Measurements from ENCODE around the gene FCRLA.

FCRLA gene

DNA sequence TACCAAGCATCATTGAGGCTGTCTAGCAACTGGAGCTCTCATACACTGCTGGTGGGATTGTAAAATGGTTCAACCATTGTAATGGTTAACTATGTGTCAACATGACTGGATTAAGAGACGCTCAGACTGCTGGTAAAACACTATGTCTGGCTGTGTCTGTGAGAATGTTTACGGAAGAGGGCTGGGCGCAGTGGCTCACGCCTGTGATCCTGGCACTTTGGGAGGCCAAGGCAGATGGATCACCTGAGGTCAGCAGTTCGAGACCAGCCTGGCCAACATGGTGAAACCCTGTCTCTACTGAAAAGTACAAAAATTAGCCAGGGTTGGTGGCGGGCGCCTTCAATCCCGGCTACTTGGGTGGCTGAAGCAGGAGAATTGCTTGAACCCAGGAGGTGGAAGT, 4.8 kb upstream of the FCRLA start:
- TF ChIP-seq, protein P1, sequence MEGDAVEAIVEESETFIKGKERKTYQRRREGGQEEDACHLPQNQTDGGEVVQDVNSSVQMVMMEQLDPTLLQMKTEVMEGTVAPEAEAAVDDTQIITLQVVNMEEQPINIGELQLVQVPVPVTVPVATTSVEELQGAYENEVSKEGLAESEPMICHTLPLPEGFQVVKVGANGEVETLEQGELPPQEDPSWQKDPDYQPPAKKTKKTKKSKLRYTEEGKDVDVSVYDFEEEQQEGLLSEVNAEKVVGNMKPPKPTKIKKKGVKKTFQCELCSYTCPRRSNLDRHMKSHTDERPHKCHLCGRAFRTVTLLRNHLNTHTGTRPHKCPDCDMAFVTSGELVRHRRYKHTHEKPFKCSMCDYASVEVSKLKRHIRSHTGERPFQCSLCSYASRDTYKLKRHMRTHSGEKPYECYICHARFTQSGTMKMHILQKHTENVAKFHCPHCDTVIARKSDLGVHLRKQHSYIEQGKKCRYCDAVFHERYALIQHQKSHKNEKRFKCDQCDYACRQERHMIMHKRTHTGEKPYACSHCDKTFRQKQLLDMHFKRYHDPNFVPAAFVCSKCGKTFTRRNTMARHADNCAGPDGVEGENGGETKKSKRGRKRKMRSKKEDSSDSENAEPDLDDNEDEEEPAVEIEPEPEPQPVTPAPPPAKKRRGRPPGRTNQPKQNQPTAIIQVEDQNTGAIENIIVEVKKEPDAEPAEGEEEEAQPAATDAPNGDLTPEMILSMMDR (IDR thresholded peaks at IDR 0.05; ENCODE audit: control insufficient read depth, insufficient read depth, low read depth, low read length, missing control alignments) = no peak
- no peak for DNase-seq (ENCODE audit: low read depth)
- no peak overlapping the region for H3K4me3 ChIP-seq (ENCODE audit: control insufficient read depth, low read depth, low read length)

DNA sequence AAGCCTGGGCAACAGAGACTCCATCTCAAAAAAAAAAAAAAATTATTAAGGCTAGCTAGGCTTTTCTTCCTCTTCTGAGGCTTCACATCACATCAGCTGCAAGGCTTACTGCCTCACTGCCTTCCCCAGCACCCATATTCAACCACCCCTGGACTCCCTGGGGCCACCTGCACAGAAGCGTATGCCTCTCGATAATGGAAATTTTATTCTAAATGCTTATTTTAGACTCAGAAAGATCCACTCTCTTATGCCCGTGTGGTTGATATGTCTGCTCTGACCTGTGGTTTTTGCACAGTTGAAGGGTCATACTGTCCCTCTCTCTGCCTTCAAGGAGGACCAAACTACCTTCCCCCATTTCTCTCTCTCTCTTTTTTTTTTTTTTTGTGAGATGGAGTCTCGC, 1.5 kb upstream of the FCRLA start:
- H3K4me3 ChIP-seq (ENCODE audit: control insufficient read depth, low read depth, low read length) = no peak overlapping the region
- no peak for DNase-seq (ENCODE audit: low read depth)
- TF ChIP-seq, protein P1 (IDR thresholded peaks at IDR 0.05; ENCODE audit: control insufficient read depth, insufficient read depth, low read depth, low read length, missing control alignments) = no peak

DNA sequence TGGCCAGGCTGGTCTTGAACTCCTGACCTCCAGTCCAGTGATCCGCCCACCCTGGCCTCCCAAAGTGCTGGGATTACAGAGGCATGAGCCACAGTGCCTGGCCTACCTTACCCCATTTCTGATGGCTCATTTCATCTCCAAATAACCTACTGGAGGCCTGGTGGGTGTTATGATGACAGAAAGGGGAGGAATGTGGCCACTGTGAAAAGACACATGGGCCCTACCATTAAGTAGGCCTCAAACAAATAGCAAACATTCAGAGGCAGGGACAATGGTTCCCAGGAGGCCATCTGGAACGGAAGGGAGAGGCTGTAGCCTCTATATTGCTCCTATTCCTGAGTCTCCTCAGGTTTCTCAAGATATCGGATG, 932 bp upstream of the FCRLA start:
- TF ChIP-seq, protein P1 (IDR thresholded peaks at IDR 0.05; ENCODE audit: control insufficient read depth, insufficient read depth, low read depth, low read length, missing control alignments) = no peak
- peak; percentile 37 for DNase-seq (ENCODE audit: low read depth)
- no peak overlapping the region for H3K4me3 ChIP-seq (ENCODE audit: control insufficient read depth, low read depth, low read length)

GRCh38 chr1:161707503-161707902, 474 bp downstream of the FCRLA start:
- no peak overlapping the region for H3K4me3 ChIP-seq (ENCODE audit: control insufficient read depth, low read depth, low read length)
- DNase-seq (ENCODE audit: low read depth) = no peak
- TF ChIP-seq, protein P1 (IDR thresholded peaks at IDR 0.05; ENCODE audit: control insufficient read depth, insufficient read depth, low read depth, low read length, missing control alignments) = no peak

- no peak overlapping the region for H3K4me3 ChIP-seq (ENCODE audit: control insufficient read depth, low read depth, low read length)
- TF ChIP-seq, protein P1 (IDR thresholded peaks at IDR 0.05; ENCODE audit: control insufficient read depth, insufficient read depth, low read depth, low read length, missing control alignments) = no peak
- no peak for DNase-seq (ENCODE audit: low read depth)
These were observed 2.3 kb downstream of the FCRLA start for GRCh38 chr1:161709373-161709772.

DNA sequence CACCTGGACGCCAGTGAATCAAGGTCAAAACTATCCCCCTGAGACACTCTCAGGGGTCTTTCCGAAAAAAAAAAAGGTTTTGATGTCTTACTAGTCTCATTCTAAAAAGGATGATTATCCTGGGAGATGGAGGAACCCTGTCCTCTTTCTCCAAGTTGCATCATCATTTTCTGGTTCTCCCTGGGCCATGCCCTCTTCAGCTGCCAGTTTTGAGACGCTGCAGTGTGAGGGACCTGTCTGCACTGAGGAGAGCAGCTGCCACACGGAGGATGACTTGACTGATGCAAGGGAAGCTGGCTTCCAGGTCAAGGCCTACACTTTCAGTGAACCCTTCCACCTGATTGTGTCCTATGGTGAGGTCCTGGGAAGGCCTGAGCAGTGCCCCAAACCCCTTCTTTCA, 3.5 kb downstream of the FCRLA start:
- DNase-seq (ENCODE audit: low read depth) = no peak
- no peak overlapping the region for H3K4me3 ChIP-seq (ENCODE audit: control insufficient read depth, low read depth, low read length)
- TF ChIP-seq, protein P1 (IDR thresholded peaks at IDR 0.05; ENCODE audit: control insufficient read depth, insufficient read depth, low read depth, low read length, missing control alignments) = no peak
